Measurements from ENCODE around the gene ACVR1C. TPM values are rescaled to one million over a fixed set of nuclear protein-coding genes. Genes with fewer than 3 reads are reported as not detected.
"Not testable (repeated sequence)": the region's sequence is repeated elsewhere in the genome, so short reads cannot be mapped to it uniquely, and the experiment has no call there.

Gene ACVR1C
- total RNA-seq, 1 donor from 2014 or later: 0.17 TPM

GRCh38 chr2:157572725-157573124, 55.9 kb downstream of the ACVR1C start:
- peak; percentile 13 for DNase-seq

GRCh38 chr2:157566623-157567022, 62.0 kb downstream of the ACVR1C start:
- DNase-seq: not testable (repeated sequence)

- not testable (repeated sequence) for DNase-seq
Observed at GRCh38 chr2:157566113-157566512, 62.6 kb downstream of the ACVR1C start.

- no peak for DNase-seq
Observed at GRCh38 chr2:157565550-157565949, 63.1 kb downstream of the ACVR1C start.

GRCh38 chr2:157559890-157560289, 68.8 kb downstream of the ACVR1C start:
- DNase-seq: no peak

GRCh38 chr2:157559461-157559860, 69.2 kb downstream of the ACVR1C start:
- DNase-seq: no peak

GRCh38 chr2:157559061-157559460, 69.6 kb downstream of the ACVR1C start:
- DNase-seq: no peak

GRCh38 chr2:157557770-157558169, 70.9 kb downstream of the ACVR1C start:
- DNase-seq: no peak

- no peak for DNase-seq
Observed at GRCh38 chr2:157540102-157540501, 88.6 kb downstream of the ACVR1C start.

GRCh38 chr2:157538064-157538463, 90.6 kb downstream of the ACVR1C start:
- no peak for DNase-seq

GRCh38 chr2:157536815-157537214, 91.8 kb downstream of the ACVR1C start:
- no peak for DNase-seq

- DNase-seq: no peak
Observed at GRCh38 chr2:157528963-157529751, 99.5 kb downstream of the ACVR1C start.

GRCh38 chr2:157526070-157526469, 102.6 kb downstream of the ACVR1C start:
- DNase-seq: no peak

- no peak for DNase-seq
Observed at GRCh38 chr2:157523270-157524247, 105.1 kb downstream of the ACVR1C start.

- DNase-seq: not testable (repeated sequence)
Observed at GRCh38 chr2:157514966-157515365, 113.7 kb downstream of the ACVR1C start.

- no peak for DNase-seq
Observed at GRCh38 chr2:157509744-157510143, 118.9 kb downstream of the ACVR1C start.

GRCh38 chr2:157508676-157509075, 120.0 kb downstream of the ACVR1C start:
- no peak for DNase-seq

- DNase-seq: no peak
Observed at GRCh38 chr2:157506586-157506985, 122.1 kb downstream of the ACVR1C start.

- no peak for DNase-seq
Observed at GRCh38 chr2:157504623-157505022, 124.0 kb downstream of the ACVR1C start.

GRCh38 chr2:157501026-157501425, 127.6 kb downstream of the ACVR1C start:
- DNase-seq: no peak

- DNase-seq: no peak
Observed at GRCh38 chr2:157500334-157500733, 128.3 kb downstream of the ACVR1C start.

GRCh38 chr2:157498483-157498882, 130.2 kb downstream of the ACVR1C start:
- no peak for DNase-seq

- peak; percentile 49 for DNase-seq
Observed at GRCh38 chr2:157497638-157498314, 130.9 kb downstream of the ACVR1C start.

Measured in dermis blood vessel endothelial cell (primary cell).